Measurements from ENCODE around the gene RAD51AP1.

DNA sequence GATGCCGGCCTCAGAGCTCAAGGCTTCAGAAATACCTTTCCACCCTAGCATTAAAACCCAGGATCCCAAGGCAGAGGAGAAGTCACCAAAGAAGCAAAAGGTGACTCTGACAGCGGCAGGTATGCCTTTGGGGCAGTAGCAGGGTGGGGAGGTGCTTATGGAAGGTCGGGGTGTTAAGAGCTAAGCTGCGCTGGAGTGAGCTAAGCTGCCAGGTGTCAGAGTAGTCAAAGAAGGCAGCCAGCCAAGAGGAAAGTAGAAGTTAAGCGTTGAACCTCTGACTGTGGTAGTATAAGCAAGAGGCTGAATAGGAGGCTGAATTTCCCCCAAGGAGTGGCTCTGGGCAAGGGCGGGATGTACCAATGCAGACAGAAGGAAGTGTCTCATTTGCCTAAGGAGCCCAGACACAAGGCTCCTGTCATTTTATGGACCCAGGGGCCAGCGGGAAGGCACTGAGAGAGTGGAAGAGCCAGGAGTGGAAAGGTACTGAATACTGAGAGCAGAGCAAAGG is 52.5 kb downstream of the RAD51AP1 start:
- TF ChIP-seq, protein P1, sequence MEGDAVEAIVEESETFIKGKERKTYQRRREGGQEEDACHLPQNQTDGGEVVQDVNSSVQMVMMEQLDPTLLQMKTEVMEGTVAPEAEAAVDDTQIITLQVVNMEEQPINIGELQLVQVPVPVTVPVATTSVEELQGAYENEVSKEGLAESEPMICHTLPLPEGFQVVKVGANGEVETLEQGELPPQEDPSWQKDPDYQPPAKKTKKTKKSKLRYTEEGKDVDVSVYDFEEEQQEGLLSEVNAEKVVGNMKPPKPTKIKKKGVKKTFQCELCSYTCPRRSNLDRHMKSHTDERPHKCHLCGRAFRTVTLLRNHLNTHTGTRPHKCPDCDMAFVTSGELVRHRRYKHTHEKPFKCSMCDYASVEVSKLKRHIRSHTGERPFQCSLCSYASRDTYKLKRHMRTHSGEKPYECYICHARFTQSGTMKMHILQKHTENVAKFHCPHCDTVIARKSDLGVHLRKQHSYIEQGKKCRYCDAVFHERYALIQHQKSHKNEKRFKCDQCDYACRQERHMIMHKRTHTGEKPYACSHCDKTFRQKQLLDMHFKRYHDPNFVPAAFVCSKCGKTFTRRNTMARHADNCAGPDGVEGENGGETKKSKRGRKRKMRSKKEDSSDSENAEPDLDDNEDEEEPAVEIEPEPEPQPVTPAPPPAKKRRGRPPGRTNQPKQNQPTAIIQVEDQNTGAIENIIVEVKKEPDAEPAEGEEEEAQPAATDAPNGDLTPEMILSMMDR (IDR thresholded peaks at IDR 0.05) = no peak
- TF ChIP-seq POLR2AphosphoS5 (IDR thresholded peaks at IDR 0.05) = no peak
- TF ChIP-seq POLR2A (IDR thresholded peaks at IDR 0.05) = no peak
- no peak for TF ChIP-seq EP300 (IDR thresholded peaks at IDR 0.05)

Measured in gastroesophageal sphincter (tissue), 3 donors.